PC-3 (cell line): ENCODE results near the gene DCAF15. TPM values are rescaled to one million over a fixed set of nuclear protein-coding genes. Genes with fewer than 3 reads are reported as not detected.

Source experiments
- ATAC-seq: fragments of 200-7000 bp; cut with Tn5 transposase; 2 replicates; pipeline ENCODE4 v1.9.1; 2020; ENCODE audit warnings: mild to moderate bottlenecking, moderate library complexity
- BruUV-seq: library from RNA; stranded (reverse); fragments of 400-500 nt; replicated peaks from 2 replicates; lab custom pipeline; 2021; lab: Mats Ljungman, UMichigan
- CTCF ChIA-PET: fragments of 300-600 bp; sonication (Branson Sonifier 250); formaldehyde crosslinking; loops from one replicate; lab custom pipeline; 2022; ENCODE audit warnings: antibody characterized with exemption; lab: Charles Lee
- POLR2A ChIA-PET: fragments of 300-600 bp; sonication (Branson Sonifier 250); formaldehyde crosslinking; loops from one replicate; lab custom pipeline; 2022; ENCODE audit warnings: antibody characterized with exemption; ENCODE audit not compliant: unreplicated experiment; lab: Charles Lee
- DNase-seq: peaks from one replicate; pipeline ENCODE4 v3.0.0-alpha.2; 2015
- H2AFZ ChIP-seq: fragments of 300-600 bp; sonication (generic); 2 replicates; pipeline ENCODE4 v1.6.0; 2016; ENCODE audit warnings: antibody characterized with exemption, low read length
- H3F3A ChIP-seq: fragments of 300-600 bp; sonication (generic); one replicate; pipeline ENCODE4 v1.6.0; 2017; ENCODE audit warnings: antibody characterized with exemption, low read length, control low read depth, mild to moderate bottlenecking; ENCODE audit not compliant: unreplicated experiment
- H3K27ac ChIP-seq: fragments of 300-600 bp; sonication (generic); 2 replicates; pipeline ENCODE4 v1.5.1; 2016; ENCODE audit warnings: mild to moderate bottlenecking, low read length
- H3K27me3 ChIP-seq: fragments of 300-600 bp; sonication (generic); 2 replicates; pipeline ENCODE4 v1.6.1; 2016; ENCODE audit warnings: low read length, mixed read lengths
- H3K36me3 ChIP-seq: fragments of 300-600 bp; sonication (generic); 2 replicates; pipeline ENCODE4 v1.6.1; 2016; ENCODE audit warnings: low read depth, mixed run types, low read length, mixed read lengths
- H3K4me1 ChIP-seq: fragments of 300-600 bp; sonication (generic); 2 replicates; pipeline ENCODE4 v1.5.1; 2016; ENCODE audit warnings: low read length; ENCODE audit not compliant: insufficient read depth
- H3K4me2 ChIP-seq: fragments of 300-600 bp; sonication (generic); 2 replicates; pipeline ENCODE4 v1.6.0; 2016; ENCODE audit warnings: low read length
- H3K4me3 ChIP-seq: fragments of 300-600 bp; sonication (generic); 2 replicates; pipeline ENCODE4 v1.5.1; 2016; ENCODE audit warnings: mild to moderate bottlenecking, low read length, mixed read lengths
- H3K79me2 ChIP-seq: fragments of 300-600 bp; sonication (generic); 2 replicates; pipeline ENCODE4 v1.6.1; 2017; ENCODE audit warnings: low read length, mixed read lengths
- H3K9ac ChIP-seq: fragments of 300-600 bp; sonication (generic); 2 replicates; pipeline ENCODE4 v1.6.0; 2016; ENCODE audit warnings: mild to moderate bottlenecking, low read length
- H3K9me2 ChIP-seq: fragments of 300-600 bp; sonication (generic); replicated peaks from 2 replicates; pipeline ENCODE4 v1.6.1; 2016; ENCODE audit warnings: mixed run types, low read length, mixed read lengths
- H3K9me3 ChIP-seq: fragments of 300-600 bp; sonication (generic); 2 replicates; pipeline ENCODE4 v1.6.1; 2016; ENCODE audit warnings: low read length, mixed read lengths
- H4K20me1 ChIP-seq: fragments of 300-600 bp; sonication (generic); 2 replicates; pipeline ENCODE4 v1.6.1; 2016; ENCODE audit warnings: low read length, mixed read lengths
- CTCF ChIP-seq: fragments of 300-600 bp; sonication (generic); conservative IDR thresholded peaks from 2 replicates; pipeline ENCODE4 v1.5.1; 2017; ENCODE audit warnings: antibody characterized with exemption, low read depth, mild to moderate bottlenecking, low read length
- EZH2 ChIP-seq: fragments of 300-600 bp; sonication (generic); IDR thresholded peaks from one replicate; pipeline ENCODE4 v1.6.1; 2017; ENCODE audit warnings: antibody characterized with exemption, mild to moderate bottlenecking, low read length; ENCODE audit not compliant: unreplicated experiment
- EZH2phosphoT487 ChIP-seq: fragments of 300-600 bp; sonication (generic); IDR thresholded peaks from 2 replicates; pipeline ENCODE4 v1.6.1; 2018; ENCODE audit warnings: mild to moderate bottlenecking, antibody characterized with exemption, low read length, borderline replicate concordance
- intact Hi-C: fragments of 100-400 bp; cut with micrococcal nuclease; formaldehyde crosslinking; loops from 2 replicates; pipeline ENCODE4 v1.9.0; 2023
- total RNA-seq: library from RNA; depleted of rRNA; stranded (reverse); fragments of >200 nt; gene quantifications from 2 replicates; pipeline ENCODE4 v1.2.3, GENCODE V29; 2014

Gene DCAF15
- total RNA-seq, 1 experiment from 2014 or later, result 50.8 TPM

DNA sequence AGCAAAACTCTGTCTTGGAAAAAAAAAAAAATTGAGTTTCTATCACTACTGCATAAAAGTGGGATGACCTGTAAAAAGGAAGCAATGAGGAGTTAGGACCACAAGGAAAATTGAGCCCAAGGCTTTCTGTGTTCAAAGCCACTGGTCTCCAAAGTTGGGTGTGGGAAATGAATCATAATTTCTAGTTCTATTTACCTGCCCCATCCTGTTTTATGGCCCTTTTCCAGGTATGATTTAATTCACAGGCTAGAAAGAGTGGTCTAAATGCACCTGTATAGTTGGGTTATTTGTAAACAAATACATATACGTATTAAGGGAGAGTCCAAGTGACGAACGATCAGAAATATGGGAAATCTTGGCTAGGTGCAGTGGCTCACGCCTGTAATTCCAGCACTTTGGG, 5.9 kb upstream of the DCAF15 start:
- no peak overlapping the region for H2AFZ ChIP-seq
- no peak overlapping the region for H3K4me3 ChIP-seq
- no peak overlapping the region for H3K9ac ChIP-seq
- no peaks in the 10 kb centered on the region for H3K9me3 ChIP-seq
- ChIA-PET POLR2A (no interaction called here), CTCF (no interaction called here)
- 0 out of 2 replicates have a peak, but pooled peaks cover 4% of the 10 kb centered on the region for H3K4me1 ChIP-seq
- H3K79me2 ChIP-seq, result no peaks in the 10 kb centered on the region
- H3K9me2 ChIP-seq, result no peaks in the 10 kb centered on the region
- no peaks in the 10 kb centered on the region for H3K27me3 ChIP-seq
- no TSS peak for BruUV-seq
- ATAC-seq (no peak), DNase-seq (peak; percentile 54)
- H3K4me2 ChIP-seq, result no peak overlapping the region
- TF ChIP-seq EZH2phosphoT487, result no peak
- TF ChIP-seq EZH2, result no peak
- no peak for TF ChIP-seq CTCF
- H3K27ac ChIP-seq, result no peak overlapping the region
- H3F3A ChIP-seq, result no peaks in the 10 kb centered on the region
- no peaks in the 10 kb centered on the region for H3K36me3 ChIP-seq
- no peaks in the 10 kb centered on the region for H4K20me1 ChIP-seq
- intact Hi-C loops, result no loop called here

DNA sequence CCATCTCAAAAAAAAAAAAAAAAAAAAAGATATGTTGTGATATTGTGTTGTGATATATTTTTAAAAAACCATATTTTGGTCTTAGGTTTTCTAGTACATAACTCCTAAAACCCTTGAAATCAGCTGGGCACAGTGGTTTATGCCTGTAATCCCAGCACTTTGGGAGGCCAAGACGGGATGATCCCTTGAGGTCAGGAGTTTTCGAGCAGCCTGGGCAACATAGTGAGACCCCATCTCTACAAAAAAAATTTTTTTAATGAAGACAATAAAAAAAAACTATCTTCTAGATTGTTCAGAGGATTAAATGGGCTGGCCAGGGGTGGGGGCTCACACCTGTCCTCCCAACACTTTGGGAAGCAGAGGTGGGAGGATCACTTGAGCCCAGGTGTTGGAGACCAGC, 1.3 kb upstream of the DCAF15 start:
- Histone ChIP-seq H3K9me3 (no peaks in the 10 kb centered on the region), H3K4me3 (no peak overlapping the region), H3F3A (no peaks in the 10 kb centered on the region), H3K4me2 (no peak overlapping the region), H3K9me2 (no peaks in the 10 kb centered on the region), H4K20me1 (no peaks in the 10 kb centered on the region; the same call in 1 of the 2 replicates), H3K9ac (no peak overlapping the region), H3K79me2 (peaks cover 20% of the 10 kb centered on the region), H3K27me3 (no peaks in the 10 kb centered on the region), H3K27ac (no peak overlapping the region), H3K4me1 (peaks cover 13% of the 10 kb centered on the region), H3K36me3 (peaks cover 12% of the 10 kb centered on the region; the same call in 1 of the 2 replicates), H2AFZ (no peak overlapping the region)
- TF ChIP-seq CTCF, result no peak
- TF ChIP-seq EZH2, result no peak
- no peak for TF ChIP-seq EZH2phosphoT487
- ChIA-PET CTCF (no interaction called here), POLR2A (no interaction called here)
- BruUV-seq, result no TSS peak
- intact Hi-C loops, result no loop called here
- ATAC-seq (no peak), DNase-seq (no peak)

GRCh38 chr19:13951799-13952153, 533 bp upstream of the DCAF15 start:
- intact Hi-C loops, result loop anchor here (1.0 to 2.0 kb wide), 2 partner anchors 45 to 71 kb away; partner anchors contain the start of genes BRME1 and CC2D1A
- ChIA-PET CTCF (interaction anchor here (0.6 kb wide), 1 partner anchor 44 kb away, joined by 8 read pairs; no protein-coding TSS in a partner anchor), POLR2A (interaction anchor here (0.6 to 0.8 kb wide), 2 partner anchors 55 to 80 kb away, joined by 4 to 5 read pairs; partner anchors contain the start of gene RFX1)
- Histone ChIP-seq H3K4me2 (peak overlapping the region; percentile 72), H3K9me3 (no peaks in the 10 kb centered on the region), H3K4me3 (peak overlapping the region; percentile 59), H4K20me1 (no peaks in the 10 kb centered on the region; the same call in 1 of the 2 replicates), H3F3A (no peaks in the 10 kb centered on the region), H3K27me3 (no peaks in the 10 kb centered on the region), H3K27ac (no peak overlapping the region), H3K9ac (no peak overlapping the region), H3K79me2 (peaks cover 20% of the 10 kb centered on the region), H3K4me1 (peaks cover 10% of the 10 kb centered on the region), H3K9me2 (no peaks in the 10 kb centered on the region), H3K36me3 (peaks cover 19% of the 10 kb centered on the region; the same call in 1 of the 2 replicates), H2AFZ (peak overlapping the region; percentile 67)
- ATAC-seq (peak; percentile 1; the same call in 1 of the 2 replicates), DNase-seq (no peak)
- no peak for TF ChIP-seq EZH2phosphoT487
- no peak for TF ChIP-seq CTCF
- TF ChIP-seq EZH2, result no peak
- no TSS peak for BruUV-seq
